Cardiac muscle cell (in vitro differentiated cells and primary cell): ENCODE data around the gene PDE2A. TPM values are rescaled to one million over a fixed set of nuclear protein-coding genes. Genes with fewer than 3 reads are reported as not detected.

Experiments used
- DNase-seq, 2 donors: peaks; one replicate each; pipeline versions ENCODE4 v3.0.0 to v3.0.0-alpha.2; 2010 to 2017; ENCODE audit warnings: low read depth in 1 of 2, low spot score in 1 of 2
- H3K27ac ChIP-seq: fragments of 200-600 bp; sonication (generic); 2 replicates; pipeline ENCODE4 v1.5.1; 2016
- H3K27me3 ChIP-seq: fragments of 200-600 bp; sonication (generic); 2 replicates; pipeline ENCODE4 v1.6.0; 2016; ENCODE audit warnings: control low read depth
- H3K36me3 ChIP-seq: fragments of 200-600 bp; sonication (generic); 2 replicates; pipeline ENCODE4 v1.5.1; 2016; ENCODE audit warnings: control low read depth
- H3K4me1 ChIP-seq: fragments of 200-600 bp; sonication (generic); 2 replicates; pipeline ENCODE4 v1.8.1; 2017; ENCODE audit warnings: low read depth, mild to moderate bottlenecking, mixed run types
- H3K4me3 ChIP-seq: fragments of 200-600 bp; sonication (generic); 2 replicates; pipeline ENCODE4 v1.5.1; 2016; ENCODE audit warnings: mild to moderate bottlenecking
- H3K9me3 ChIP-seq: fragments of 200-600 bp; sonication (generic); 2 replicates; pipeline ENCODE4 v1.5.1; 2017; ENCODE audit warnings: low read depth, mild to moderate bottlenecking, control low read depth
- CTCF ChIP-seq: IDR thresholded peaks from 2 replicates; pipeline ENCODE4 v1.5.1; 2012; ENCODE audit warnings: low read depth, mild to moderate bottlenecking, low read length
- polyA plus RNA-seq: library from polyadenylated mRNA; unstranded; fragments of >200 nt; fragmentation: Nextera tagmentation; extraction: Ambion mirVana; gene quantifications from 2 replicates; pipeline ENCODE4 v1.2.1, GENCODE V29; 2016
- total RNA-seq: library from RNA; depleted of rRNA; stranded (reverse); fragments of >200 nt; gene quantifications from 2 replicates; pipeline ENCODE4 v1.2.3, GENCODE V29; 2016

PDE2A gene
- total and polyA plus RNA-seq, 2 experiments from 2014 or later = 0.92 TPM; not detected in 1

- H3K9me3 ChIP-seq = no peaks in the 10 kb centered on the region
- H3K36me3 ChIP-seq = no peaks in the 10 kb centered on the region
- H3K27ac ChIP-seq = no peak overlapping the region
- TF ChIP-seq CTCF = no peak
- H3K27me3 ChIP-seq = no peaks in the 10 kb centered on the region
- peaks cover 10% of the 10 kb centered on the region for H3K4me1 ChIP-seq
- no peak for DNase-seq
- no peak overlapping the region for H3K4me3 ChIP-seq
These were observed 19.2 kb downstream of the PDE2A start for GRCh38 chr11:72655014-72655413.

GRCh38 chr11:72653649-72654048 is 20.6 kb downstream of the PDE2A start:
- H3K27me3 ChIP-seq = no peaks in the 10 kb centered on the region
- no peak overlapping the region for H3K4me3 ChIP-seq
- TF ChIP-seq CTCF = no peak
- DNase-seq = no peak
- H3K36me3 ChIP-seq = no peaks in the 10 kb centered on the region
- no peak overlapping the region for H3K27ac ChIP-seq
- H3K4me1 ChIP-seq = peaks cover 10% of the 10 kb centered on the region
- no peaks in the 10 kb centered on the region for H3K9me3 ChIP-seq

- Histone ChIP-seq H3K36me3 (no peaks in the 10 kb centered on the region), H3K4me3 (no peak overlapping the region), H3K9me3 (no peaks in the 10 kb centered on the region), H3K4me1 (peaks cover 10% of the 10 kb centered on the region), H3K27me3 (no peaks in the 10 kb centered on the region), H3K27ac (no peak overlapping the region)
- peak in 1 of 2 donors; percentile 28 for DNase-seq
- TF ChIP-seq CTCF = no peak
These were observed 21.2 kb downstream of the PDE2A start for GRCh38 chr11:72652873-72653630.

- Histone ChIP-seq H3K9me3 (no peaks in the 10 kb centered on the region), H3K27ac (no peak overlapping the region), H3K27me3 (no peaks in the 10 kb centered on the region), H3K36me3 (no peaks in the 10 kb centered on the region), H3K4me3 (no peak overlapping the region), H3K4me1 (peaks cover 10% of the 10 kb centered on the region)
- no peak for TF ChIP-seq CTCF
- no peak for DNase-seq
These were observed 22.1 kb downstream of the PDE2A start for GRCh38 chr11:72652133-72652532.

- DNase-seq = no peak
- Histone ChIP-seq H3K9me3 (no peaks in the 10 kb centered on the region), H3K4me1 (peaks cover 10% of the 10 kb centered on the region), H3K27ac (no peak overlapping the region), H3K27me3 (no peaks in the 10 kb centered on the region), H3K4me3 (no peak overlapping the region), H3K36me3 (no peaks in the 10 kb centered on the region)
- TF ChIP-seq CTCF = no peak
These were observed 24.8 kb downstream of the PDE2A start for GRCh38 chr11:72649215-72649976.
